Thyroid gland (tissue), 4 donors: ENCODE results near the gene CRIM1.

Experiments used
- POLR2A ChIP-seq, 2 donors: fragments of 450-650 bp; IDR thresholded peaks; one replicate each; pipeline ENCODE4 v1.6.1; 2017; ENCODE audit warnings: antibody characterized with exemption in 2 of 2, mild to moderate bottlenecking in 2 of 2, moderate library complexity in 1 of 2
- TF ChIP-seq, protein P1 (sequence below), 6 experiments: fragments of 200-600 bp in 3 of 6; fragments of 450-650 bp in 3 of 6; sonication (generic) in 3 of 6; IDR thresholded peaks; one replicate each; pipeline ENCODE4 v1.5.1; 2016 to 2019; ENCODE audit warnings: antibody characterized with exemption in 6 of 6, mild to moderate bottlenecking in 2 of 6, inconsistent platforms in 1 of 6, moderate library complexity in 1 of 6

DNA sequence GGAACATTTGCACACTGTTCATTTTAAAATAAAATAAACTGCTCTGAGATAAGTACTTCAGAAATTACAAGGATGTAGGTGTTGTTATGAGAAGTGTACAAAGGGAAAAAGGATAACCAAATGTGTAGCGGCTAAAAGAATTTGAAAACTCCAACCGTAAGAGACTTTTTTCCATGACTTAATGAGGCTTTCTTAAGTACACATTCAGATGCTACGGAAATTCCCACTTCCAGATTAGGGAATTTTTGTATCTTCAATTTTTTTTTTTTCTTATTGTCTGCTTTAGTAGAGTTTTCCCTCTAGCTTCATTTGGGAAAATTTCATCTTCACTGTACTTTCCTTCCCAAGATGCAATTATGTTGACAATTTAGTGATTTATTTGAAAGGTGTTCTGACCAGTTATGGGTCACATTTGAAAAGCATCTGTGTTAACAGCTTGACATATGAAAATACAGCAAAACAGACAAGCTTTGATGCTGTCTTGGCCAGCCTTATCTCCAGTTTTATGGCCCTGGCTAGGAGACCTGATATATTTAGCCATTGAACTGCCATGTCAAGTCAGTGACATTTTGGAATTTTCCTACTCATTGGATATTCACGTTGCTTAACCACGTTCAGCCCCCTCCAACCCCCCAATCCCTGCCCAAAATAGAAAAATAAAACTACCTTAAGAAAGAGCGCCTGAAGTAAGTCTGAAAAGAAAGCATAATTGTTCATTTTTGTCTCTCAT, 136.8 kb downstream of the CRIM1 start:
- TF ChIP-seq POLR2A (IDR thresholded peaks at IDR 0.05): no peak
- TF ChIP-seq, protein P1, sequence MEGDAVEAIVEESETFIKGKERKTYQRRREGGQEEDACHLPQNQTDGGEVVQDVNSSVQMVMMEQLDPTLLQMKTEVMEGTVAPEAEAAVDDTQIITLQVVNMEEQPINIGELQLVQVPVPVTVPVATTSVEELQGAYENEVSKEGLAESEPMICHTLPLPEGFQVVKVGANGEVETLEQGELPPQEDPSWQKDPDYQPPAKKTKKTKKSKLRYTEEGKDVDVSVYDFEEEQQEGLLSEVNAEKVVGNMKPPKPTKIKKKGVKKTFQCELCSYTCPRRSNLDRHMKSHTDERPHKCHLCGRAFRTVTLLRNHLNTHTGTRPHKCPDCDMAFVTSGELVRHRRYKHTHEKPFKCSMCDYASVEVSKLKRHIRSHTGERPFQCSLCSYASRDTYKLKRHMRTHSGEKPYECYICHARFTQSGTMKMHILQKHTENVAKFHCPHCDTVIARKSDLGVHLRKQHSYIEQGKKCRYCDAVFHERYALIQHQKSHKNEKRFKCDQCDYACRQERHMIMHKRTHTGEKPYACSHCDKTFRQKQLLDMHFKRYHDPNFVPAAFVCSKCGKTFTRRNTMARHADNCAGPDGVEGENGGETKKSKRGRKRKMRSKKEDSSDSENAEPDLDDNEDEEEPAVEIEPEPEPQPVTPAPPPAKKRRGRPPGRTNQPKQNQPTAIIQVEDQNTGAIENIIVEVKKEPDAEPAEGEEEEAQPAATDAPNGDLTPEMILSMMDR (IDR thresholded peaks at IDR 0.05): no peak
